ENCODE results near the gene CNGA3.
"Not testable (repeated sequence)": the region's sequence is repeated elsewhere in the genome, so short reads cannot be mapped to it uniquely, and the experiment has no call there.

The CNGA3 gene

DNA sequence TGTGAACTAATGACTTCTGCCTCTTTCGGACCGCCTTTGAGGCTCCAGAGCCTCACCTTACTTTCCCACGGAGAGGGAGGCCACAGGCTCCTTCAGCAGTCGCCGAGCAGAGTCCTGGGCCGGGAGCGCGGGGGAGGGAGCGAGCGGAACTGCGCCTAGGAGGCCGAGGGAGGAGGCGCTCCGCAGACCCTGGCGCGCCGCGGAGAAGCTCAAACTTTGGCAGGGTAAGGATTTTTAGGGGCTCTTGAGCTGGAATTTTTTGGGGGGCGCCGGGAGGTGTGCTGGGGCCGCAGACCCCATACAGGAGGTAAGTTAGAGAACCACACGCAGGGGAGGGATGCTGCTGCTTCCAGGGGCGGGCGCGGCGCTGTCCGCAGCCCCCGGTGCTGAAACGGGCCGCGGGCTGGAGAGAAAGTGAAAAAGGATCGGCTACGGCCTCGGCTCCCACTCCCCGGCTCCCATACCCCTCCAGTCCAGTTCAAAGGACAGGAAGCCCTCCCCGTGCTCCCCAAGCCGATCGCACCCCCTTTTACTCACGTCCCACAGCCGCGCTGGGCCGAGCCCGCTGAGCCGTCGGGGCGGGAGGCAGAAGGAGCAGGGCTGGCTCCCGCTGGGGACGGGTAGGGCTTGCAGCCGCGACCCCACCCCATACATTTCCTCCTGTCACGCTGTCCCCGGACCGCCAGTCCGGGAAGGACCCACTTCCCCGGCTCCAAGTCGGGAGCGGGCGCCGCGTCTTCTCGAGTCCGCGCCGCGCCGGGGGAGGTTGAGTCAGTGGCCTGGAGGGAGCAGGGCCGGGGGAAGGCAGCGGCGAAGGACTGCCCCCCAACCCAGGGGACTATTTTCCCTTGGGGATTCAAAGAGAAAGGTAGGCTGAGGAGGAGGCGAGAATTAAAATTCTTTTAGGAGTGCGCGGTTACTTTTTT, at the start of gene CNGA3:
TSS of gene CNGA3 (plus strand) at position 146 of the 926 bp plus-strand sequence. CDS start 23,520 bp downstream, outside the sequence.
- FAIRE-seq, result no peak

DNA sequence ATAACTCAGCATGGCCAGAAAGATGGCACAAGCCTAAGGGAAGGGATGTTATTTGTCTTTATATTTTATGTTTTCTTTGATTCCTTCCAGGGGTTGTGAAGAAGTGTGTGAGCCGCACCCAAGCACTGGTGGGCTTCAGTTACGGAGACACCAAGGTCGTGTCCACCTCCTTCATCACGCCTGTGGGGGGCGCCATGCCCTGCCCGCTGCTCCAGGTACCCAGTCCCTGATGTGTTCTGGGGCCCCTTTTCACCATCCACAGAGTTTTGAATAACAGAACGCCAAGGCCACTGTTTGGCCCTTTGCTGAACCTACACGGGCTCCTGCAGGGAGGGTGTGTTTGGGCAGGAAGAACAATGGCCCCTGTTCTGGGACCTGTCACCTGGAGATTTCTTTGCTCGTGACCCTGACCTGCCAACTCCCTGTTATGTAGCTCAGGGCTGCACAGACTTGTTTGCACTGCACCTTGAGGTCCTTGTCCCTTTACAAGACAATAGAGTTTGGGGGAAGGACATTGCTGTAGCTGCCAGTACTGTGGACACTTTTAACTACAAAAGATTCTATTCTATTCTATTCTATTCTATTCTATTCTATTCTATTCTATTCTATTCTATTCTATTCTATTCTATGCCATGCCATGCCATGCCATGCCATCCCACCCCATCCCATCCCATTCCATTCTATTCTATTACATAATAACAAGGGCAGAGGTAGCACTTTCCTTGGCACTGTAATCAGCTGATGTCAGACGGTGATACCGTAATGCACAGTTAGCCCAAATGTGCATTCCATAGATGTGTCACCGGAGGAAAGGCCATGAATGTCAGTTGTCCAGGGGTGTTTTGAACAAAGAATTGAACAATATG, 48.2 kb upstream of the CNGA3 start:
- no peak for FAIRE-seq

DNA sequence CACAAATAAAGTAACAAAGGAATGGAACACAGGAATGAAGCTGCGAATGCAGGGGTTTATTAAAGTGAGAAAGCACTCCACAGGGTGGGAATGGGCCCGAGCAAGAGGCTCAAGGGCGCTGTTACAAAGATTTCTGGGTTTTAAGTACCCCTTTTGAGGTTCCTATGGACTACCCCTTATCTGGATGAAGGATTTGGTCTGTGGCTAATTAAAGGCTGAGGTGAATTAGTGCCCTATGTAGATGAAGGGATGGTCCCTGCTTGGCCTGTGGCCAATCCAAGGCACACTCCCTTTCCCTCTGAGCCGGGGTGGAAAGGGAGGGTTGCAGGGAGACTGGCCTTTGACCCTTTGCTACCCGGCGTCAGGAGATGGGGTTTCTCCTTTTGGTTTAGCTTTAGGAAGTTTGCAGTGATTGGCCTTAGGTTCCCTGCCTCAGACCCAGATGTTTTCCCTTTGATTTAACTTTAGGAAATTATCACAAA, 47.5 kb upstream of the CNGA3 start:
- no peak for FAIRE-seq

DNA sequence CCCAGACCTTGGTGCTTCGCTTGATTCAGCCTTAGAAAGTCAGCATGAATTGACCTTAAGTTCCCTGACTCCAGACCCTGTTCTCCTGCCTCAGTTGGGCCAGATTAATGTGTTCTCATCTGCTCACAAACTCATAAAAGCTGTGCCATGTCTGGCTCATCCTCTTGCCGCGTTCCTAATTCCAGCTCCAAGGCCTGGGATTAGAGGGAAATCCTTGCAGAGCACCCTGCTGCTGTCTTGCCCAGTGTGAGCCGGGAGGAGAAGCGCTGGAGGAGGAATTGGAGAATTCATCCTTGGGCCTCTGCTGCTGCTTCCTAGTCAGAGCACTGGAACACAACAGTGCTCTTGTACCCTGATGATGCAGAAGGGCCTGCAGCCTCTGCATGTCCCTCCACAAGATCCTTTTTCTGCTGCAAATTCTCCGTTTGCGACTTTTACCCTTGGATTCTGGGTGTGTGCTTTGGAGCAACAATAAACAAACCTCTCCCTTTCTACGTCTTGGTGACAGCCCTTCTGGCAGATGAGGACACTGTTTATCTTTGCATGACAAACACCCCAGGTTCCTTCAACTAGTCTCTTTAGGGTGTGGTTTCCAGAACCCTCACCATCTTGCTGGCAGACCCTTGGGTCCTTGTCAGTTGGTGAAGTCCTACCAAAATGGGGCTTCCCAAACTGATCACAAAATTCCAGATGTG, 46.9 kb upstream of the CNGA3 start:
- FAIRE-seq, result no peak

DNA sequence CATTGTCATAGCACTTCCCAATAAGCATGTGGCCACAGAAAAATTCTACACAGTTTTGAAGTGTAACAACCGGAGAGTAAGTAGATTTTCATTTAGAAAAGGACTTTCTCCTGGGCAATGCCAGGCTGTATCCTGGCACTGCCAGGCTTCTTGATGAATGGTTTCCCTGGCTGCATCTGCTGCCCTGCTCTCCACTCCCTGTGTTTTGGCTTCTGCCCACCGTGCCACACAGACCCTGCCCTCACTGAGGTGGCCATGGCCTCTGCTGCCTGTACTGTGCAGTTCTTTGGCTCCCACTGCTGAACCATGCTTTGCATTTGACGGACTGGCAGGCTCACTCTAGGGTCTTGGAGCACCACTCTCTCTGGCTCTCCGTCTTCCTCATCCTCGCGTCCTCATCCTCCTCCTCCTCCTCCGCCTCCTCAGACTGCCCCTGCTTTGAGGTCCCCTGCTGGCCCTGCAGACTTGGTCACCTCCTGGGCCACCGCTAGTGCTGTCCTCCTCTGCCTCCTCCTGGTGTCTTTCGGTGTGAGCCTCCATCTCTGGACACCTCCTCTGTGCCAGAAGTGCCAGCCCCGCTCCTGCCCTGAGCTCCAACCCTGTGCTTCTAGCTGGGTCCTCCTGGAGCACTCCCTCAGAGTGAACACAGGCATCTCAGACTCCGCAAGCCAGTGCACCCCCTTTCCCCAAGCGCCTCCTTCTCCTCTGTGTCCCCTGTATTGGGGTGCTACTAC, 45.9 kb upstream of the CNGA3 start:
- FAIRE-seq, result no peak

DNA sequence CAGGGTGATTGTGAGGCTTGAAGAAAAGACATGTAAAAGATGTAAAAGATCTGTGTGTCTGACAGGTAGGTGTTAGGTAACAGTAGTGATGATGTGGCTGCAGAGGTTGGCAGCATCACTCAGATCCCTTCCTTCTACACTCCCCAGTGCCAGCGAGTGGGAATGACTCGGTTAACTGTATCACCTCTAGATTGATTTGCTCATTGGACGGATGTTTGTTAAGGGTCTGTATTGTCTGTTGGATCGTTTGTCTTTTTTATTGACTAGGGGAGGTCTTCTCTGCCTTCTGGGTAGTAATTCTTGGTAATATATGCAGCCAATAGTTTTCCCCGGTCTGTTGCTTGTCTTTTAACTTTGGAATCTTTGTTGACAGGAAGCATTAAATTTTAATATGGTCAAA, 44.8 kb upstream of the CNGA3 start:
- FAIRE-seq, result no peak

DNA sequence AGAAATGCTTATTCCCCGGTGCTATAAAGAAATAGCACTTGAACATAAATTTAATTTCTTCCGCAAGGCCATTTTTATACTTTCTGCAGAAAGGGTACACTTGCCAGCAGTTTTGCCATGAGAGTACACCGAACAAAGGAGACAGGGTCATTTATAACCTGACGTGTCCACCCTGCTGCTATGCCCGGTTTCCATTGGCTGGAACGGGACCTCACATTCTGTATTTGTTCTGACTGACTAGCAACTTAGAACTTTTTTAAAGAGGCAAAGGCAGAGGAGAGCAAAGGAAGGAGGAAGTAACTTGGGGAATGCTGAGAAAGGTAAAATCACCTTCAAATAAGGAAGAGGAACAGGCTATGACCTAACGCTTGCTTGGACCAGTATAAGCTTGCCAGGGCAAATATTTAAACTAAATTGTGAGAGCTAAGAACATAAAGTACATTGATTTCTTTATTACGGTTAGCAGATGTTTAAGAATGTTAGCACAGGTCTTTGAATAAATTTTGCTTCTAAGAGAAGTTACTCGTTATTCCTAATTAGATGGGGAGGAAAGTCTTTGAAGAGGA, 39.0 kb upstream of the CNGA3 start:
- FAIRE-seq, result not testable (repeated sequence)

DNA sequence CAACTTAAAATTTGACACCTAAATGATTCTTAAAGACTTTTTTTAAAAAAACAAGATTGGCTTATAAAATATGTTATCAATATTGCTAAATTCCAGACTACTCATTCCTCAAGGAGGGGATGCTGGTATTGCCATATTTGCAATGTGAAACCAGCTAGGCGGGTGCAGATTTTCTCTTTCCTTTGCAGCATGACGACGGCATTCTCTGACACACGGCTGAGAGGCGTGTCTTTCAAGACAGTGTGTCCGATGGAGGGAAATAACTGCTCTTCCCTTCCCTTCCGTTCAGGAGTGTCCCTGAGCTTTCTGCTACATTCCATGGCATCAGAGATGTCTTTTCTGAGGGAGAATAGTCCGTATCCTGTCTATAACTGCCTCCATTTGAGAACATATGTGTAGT, 38.2 kb upstream of the CNGA3 start:
- FAIRE-seq, result no peak

DNA sequence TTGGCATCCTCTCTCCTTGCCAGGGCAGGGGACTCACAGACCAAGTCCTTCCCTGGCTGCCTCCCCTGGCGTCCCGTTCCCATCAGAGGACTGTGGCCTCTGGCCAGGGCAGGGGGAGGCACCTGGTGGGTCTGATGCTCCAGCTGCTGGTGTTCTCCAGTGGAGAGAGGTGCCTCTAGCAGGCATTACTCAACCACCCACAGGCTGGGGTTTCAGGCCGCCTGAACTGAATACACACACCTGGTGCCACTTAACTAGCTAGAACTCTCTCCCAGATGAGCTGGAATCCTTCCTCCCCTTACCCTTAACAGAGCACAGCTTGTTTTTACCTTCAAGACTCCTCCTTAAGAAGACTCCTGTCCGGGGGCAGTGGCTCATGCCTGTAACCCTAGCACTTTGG, 37.7 kb upstream of the CNGA3 start:
- no peak for FAIRE-seq

DNA sequence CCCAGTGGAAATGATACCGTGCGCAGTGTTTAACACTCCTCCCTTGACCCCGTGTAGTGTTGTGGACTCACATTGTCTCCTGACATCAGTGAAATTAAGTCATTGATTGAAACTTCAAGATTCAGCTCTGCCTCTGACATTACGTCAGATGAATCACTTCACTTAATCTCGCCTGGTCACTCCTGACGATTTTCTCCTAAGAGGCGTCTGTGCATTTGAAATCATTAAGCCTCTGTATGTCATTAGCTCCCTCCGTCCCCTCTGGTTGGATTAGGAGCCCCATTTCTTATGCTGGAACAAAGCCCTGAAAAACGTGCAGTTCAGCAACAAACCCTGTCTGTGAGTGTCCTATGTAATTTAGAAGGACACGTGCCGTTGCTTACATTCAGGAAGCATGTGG, 36.7 kb upstream of the CNGA3 start:
- no peak for FAIRE-seq

DNA sequence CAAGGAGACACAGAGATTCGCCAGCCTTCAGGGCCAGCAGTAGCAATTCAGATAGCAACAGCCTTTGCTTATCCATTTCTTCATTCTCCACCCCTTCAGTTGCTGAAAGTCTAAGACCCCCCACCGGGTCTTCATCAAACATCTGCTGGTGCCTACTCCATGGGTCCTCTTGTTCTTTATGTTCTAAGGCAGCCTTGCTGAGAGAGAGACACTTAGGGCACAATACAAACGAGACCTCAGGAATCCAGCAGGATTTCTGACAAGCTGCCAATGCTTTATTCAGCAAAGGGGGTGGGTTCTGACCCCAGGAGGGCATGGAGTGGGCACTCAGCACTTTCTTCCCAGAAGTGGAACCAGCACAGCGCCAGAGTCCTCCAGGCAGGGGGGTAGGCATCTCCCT, 36.2 kb upstream of the CNGA3 start:
- no peak for FAIRE-seq

DNA sequence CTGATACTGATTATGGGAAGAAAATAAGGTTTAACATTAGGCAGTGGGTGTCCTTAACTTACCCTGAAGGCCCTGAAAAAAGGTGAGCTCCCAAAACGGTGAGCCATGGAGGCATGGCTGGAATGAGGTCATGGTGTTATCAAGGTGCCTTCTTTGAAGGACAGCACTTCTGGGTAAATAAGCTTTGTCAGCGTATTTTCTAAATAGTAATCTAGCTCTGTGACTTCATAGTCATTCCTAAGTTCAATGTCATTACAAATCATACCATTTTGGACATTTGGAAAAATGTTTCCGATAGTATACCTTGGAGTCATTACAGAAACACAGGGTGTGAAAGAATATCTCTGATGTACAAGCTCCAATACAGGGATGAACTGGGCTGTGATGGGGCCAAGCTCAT, 35.2 kb upstream of the CNGA3 start:
- FAIRE-seq, result no peak

DNA sequence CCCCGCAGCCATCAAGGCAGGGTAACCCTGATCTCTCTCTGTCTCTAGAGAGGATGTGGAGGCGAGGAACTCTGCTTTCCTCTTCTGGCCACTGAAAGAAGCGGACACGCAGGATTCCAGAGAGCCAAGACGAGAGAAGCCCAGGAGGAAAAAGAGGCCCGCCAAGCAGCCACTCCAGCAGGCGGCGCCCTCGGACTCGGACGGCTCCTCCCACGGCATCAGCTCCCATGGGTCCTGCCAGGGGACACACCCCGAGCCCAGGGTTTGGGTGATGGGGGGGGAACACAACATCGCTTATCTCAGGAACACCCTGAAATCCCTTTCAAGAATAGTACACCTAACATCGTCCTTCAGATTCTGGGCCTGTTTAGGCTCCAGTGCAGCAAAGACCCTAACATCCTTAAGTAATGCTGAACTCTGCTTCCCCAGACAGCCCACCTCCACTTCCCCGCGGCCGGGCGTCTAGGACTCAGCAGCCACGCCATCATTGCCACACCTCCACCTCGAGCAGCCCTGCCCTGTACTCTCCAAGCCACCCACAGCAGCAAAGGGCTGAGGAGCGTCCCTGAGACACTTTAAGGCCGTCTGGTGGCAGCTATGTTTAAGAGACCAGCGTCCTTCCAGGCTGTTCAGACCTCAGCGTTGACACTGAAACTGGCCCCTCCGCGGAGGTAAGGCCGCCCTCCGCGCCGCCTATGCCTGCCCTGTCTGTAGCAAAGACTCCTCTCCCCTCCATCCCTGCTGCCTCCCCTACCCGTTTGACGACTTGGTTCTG, 34.3 kb upstream of the CNGA3 start:
- FAIRE-seq, result no peak

DNA sequence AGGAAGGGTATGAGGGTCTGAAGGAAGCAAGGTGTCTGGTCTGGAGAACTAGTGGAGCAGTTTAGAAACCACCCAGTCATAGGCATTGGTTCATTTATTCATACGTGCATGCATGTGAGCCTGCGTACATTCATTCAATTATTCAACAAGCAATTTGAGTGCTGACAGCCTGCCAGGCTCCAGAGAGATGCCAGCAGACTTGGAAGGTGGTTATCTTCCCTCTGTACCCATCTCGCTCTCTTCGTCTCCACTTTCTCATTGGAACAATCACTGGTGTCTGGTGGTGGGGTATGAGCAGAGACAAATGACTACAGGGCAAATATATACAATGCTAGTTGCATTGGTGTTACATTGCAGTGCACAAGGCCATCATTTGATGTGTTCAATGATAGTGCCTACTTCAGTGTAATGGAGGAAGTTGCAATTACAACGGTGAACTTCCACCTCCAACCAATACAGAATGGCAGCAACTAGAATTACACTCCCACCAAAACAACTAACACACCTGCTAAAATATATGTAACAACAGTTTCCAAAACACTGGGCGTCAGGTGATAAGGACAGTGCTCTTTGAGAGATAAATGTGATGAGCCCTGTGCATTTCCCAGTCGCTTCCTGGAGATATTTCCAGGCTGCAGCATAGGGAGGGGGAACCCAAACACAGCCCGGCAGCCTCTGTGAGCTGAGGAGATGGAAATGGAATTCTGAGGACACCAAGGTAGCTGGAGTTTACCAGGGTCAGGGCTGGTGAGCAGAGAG, 32.6 kb upstream of the CNGA3 start:
- FAIRE-seq, result no peak

DNA sequence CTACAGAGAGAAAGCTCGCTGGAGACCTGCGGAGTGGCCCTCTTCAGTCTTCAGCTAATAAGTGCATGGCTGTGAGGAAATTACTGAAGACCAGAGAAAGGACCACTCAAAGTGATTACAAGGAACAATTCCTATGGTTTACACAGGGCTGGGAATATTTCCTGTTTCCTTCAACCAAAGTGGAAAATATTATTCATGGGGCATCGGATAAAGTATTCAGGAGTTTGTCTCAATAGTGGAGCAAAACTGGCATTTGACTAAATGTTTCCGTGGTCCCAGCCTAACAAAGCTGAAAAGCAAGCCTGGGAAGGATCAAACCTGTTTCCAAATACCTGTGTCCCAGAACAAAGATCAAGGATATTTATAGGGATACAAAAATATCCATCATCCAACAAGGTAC, 32.0 kb upstream of the CNGA3 start:
- FAIRE-seq, result no peak

DNA sequence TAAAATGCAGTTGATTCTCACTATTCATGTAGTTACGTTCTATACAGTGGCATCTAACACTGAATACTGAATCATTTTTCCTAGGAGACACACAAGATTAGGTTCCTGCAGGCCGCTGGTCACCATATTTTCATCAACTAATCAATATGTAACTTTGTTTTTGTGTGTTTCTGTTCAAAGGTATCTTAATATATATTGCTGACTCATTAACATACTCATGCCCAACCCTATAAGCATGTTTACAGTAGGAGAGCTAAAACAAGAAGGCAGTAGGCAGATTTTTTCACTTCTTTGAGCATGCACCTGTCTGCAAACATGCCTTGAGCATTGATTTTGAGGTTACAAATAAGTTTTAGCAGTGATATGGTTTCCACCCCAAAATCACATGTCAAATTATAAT, 30.3 kb upstream of the CNGA3 start:
- no peak for FAIRE-seq

DNA sequence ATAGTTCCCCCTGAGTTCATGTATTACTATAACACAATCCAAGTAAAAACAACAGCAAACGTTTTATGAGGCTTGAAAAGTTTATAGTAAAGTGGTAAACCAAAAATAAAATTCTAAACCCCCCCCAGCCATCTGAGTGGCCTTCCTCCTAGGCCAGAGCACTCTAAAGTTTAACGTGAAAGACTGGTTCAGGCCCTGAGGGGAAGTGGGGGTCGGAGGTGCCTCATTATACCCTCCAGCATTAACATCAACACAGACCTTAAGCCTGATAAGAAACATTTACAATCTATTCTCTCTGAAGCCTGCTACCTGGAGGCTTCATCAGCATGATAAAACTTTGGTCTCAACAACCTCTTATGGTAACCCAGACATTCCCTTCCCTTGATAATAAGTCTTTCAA, 29.0 kb upstream of the CNGA3 start:
- FAIRE-seq, result no peak

DNA sequence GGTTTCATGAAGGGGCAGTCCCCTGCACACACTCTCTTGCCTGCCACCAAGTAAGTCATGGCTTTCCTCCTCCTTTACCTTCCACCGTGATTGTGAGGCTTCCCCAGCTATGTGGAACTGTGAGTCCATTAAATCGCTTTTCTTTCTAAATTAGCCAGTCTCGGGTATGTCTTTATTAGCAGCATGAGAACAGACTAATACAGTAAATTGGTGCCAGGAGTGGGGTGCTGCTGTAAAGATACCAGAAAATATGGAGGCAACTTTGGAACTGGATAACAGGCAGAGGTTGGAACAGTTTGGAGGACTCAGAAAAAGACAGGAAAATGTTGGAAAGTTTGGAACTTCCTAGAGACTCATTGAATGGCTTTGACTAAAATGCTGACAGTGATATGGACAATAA, 26.1 kb upstream of the CNGA3 start:
- FAIRE-seq, result not testable (repeated sequence)

DNA sequence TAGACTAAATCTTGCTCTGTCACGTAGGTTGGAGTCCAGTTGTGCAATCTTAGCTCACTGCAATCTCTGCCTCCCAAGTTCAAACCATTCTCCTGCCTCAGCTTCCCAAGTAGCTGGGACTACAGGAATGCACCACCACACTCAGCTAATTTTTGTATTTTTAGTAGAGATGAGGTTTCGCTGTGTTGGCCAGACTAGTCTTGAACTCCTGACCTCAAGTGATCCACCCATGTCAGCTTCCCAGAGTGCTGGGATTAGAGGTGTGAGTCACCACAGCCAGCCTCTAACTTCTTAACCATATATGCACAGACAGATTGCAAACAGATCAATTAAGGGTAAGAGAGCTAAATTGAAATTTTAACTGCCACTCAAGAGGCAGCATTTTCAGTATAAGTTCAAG, 22.1 kb upstream of the CNGA3 start:
- FAIRE-seq, result no peak

DNA sequence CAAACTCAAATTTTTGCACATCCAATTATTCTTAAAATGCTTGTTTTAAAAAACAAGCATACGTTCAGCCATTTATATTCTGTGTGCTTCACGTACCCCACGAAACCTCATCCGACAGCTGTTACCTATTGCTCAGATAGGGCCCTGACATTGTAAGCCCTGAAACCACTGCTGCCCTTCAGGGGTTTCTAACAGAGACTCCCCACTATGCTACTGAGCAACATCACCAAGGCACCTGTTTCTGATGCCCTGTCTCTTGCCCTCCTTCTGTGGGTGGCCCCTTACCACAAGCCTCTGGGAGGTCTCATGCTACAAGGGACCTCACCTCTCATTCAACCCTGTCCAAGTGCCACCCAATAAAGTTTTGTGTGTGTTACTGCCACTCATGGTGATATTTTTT, 18.5 kb upstream of the CNGA3 start:
- no peak for FAIRE-seq

DNA sequence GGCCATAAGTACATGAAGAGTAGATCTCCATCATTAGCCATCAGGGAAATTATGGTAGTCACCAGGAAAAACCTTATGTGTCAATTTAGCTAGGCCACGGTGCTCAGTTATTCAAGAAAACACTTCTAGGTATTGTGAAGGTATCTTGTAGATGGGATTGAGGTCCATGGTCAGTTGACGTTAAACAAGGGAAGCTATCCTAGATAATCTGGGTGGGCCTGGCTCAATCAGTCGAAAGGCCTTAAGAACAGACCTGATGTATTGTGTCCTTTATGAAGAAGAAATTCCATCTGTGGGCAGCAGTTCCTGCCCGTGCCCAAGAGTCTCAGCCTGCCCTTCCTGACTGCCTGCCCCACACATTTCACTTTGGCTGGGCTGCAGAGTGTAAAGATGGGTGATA, 16.7 kb upstream of the CNGA3 start:
- no peak for FAIRE-seq
